NCI-H146 (cell line): ENCODE data around the gene TES.
"Not testable (repeated sequence)": the region's sequence is repeated elsewhere in the genome, so short reads cannot be mapped to it uniquely, and the experiment has no call there.

Source experiments
- DNase-seq: peaks from one replicate; lab custom pipeline; 2025; lab: John Stamatoyannopoulos, UW

TES gene, protein sequence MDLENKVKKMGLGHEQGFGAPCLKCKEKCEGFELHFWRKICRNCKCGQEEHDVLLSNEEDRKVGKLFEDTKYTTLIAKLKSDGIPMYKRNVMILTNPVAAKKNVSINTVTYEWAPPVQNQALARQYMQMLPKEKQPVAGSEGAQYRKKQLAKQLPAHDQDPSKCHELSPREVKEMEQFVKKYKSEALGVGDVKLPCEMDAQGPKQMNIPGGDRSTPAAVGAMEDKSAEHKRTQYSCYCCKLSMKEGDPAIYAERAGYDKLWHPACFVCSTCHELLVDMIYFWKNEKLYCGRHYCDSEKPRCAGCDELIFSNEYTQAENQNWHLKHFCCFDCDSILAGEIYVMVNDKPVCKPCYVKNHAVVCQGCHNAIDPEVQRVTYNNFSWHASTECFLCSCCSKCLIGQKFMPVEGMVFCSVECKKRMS

DNA sequence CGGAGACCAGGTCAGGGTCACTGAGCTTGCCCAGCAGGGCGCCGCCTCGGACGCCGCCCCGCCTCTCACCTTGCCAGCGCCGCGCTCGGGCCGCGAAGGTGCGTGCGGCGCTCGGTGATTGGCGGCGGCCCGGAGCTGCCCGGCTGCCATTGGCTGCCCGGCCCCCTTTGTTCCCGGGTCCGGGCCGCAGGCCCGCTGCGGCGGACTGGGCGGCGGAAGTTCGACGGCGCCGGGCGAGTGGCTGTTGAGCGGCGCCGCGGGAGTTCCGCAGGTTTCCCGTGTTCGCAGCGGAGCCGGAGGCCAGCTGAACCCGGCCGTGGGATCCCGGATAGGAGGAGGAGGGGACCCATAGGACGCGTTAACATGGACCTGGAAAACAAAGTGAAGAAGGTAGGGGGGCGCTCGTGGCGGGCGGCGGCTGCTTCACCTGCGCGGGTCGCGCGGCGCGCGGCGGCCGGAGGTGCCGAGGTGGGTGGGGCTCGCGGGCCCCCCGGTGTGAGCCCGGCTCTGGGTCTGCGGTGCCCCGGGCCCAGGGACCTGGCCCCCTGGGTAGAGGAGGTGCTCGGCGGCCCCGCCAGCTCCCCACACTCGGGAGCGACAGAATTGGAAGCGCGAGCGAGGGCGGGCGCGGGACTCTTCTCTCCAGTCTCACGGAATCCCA is at the start of gene TES:
Gene TES, plus strand, starts transcription at position 195 of the 661 bp plus-strand sequence. Its CDS starts 169 bp downstream, at position 364.
- peak; percentile 32 for DNase-seq

DNA sequence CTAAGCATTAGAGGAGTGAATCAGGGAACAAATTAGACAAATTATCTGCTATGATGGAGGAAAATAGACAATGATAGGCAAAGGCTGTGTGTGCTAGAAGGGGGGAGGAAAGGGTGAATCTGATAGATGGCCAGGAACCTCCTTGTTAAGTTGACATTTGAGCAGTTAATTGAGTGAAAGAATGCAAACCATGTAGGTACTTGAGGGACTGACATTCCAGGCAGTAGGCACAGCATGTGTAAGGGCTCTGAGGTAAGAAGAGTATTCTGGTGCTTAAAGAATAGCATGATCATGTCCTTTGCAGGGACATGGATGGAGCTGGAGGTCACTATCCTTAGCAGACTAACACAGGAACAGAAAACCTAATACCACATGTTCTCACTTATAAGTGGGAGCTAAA is 48.6 kb upstream of the TES start:
- no peak for DNase-seq

DNA sequence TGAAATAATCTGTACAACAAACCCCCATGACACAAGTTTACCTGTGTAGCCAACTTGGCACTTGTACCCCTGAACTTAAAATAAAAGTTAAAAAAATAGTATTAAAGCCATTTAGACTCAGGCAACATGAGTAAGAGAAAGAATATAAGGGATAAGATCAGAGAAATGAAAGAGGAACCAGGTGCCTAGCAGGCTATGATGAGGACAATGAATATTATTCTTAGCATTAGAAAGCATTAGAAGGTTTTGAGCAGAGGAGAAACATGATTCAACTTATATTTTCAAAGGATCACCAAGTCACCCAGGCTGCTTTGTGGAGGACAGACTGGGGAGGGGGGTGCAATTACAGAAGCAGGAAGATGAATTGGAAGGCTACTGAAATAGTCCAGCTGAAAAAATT is 48.1 kb upstream of the TES start:
- DNase-seq, result no peak

DNA sequence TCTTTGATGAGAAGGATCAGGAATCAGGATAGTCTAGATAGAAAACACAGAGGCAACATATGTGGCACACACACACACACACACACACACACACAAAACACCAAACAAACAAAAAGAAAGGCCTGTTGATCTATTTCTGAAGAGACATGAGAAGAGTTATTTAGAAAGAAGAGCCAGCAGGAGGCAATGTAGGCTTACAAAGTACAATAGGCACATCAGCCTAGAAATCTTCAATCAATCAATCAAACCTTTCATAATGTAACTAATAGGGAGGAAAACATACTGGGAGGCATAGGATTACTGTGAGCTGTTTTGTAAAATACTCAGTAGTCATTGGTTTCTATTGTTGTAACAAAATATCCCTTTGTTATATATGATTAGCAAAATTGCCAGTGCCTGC is 47.3 kb upstream of the TES start:
- DNase-seq, result no peak

DNA sequence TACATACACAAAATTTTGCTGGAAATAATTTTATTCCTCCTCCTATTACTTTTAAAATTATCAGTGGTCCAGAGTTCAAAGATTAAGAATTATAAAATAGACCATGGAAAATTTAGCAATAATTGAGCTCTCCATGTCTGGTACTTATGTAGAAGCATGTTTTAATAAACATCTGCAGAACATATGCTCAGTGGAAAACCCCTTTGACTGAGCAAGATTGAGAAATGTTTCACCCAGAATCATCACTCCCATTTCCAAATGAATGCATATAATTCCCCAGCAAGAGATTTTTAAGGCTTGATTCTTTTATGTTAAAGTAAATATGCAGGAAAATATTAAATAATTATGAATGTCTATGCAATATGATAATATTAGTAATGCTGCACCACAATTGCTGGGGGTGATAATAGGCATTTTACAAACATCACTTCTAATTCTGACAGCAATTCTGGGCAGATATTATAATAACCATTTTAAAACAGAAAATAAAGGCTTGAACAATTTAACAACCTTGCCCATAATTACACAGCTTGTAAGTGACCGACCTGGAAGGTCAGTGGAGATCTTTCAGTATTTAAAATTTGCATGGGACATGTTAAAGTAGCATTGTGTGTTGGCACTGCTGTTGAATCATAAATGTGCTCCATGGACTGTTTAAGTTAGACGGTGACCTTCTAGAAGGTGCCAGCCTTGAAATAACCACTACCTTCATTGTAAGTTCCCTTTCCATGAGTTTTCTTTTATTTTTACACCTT is 45.6 kb upstream of the TES start:
- DNase-seq, result no peak

DNA sequence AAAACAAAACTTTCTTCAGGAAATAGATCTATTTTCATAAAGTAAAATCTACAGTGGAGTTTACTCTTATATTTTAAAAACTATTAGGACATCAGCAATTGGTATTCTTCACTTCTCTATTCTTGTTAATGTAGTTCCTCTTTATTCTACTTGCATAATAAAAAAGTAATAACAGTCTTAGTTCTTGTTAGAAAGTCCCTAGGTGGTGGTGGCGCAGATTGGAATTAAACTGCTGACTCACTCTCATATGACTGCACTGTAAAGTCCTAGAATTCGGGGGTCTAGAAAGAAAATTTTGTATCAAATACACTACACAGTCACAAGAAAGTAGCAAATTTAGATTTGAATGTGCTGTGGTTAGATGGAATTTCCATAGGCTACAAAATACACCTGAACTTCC is 44.6 kb upstream of the TES start:
- no peak for DNase-seq

DNA sequence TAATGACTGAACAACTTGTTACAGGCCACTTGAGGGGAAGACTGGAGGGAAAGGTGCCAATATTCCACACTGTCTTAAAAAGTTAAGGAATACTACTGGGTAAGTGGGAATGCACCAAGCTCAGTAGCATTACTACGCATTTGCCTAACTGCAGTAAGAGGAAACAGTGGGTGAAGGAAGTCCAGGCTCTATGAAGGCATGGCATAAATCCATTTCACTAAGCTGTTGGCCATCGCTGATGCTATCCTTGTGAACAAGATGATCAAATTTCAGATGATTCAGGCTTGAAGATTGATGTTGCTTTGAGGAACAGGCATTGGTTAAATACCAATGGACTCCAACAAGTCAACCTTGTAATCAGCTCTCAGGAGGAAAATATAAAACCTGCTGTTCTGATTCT is 44.2 kb upstream of the TES start:
- DNase-seq, result no peak

DNA sequence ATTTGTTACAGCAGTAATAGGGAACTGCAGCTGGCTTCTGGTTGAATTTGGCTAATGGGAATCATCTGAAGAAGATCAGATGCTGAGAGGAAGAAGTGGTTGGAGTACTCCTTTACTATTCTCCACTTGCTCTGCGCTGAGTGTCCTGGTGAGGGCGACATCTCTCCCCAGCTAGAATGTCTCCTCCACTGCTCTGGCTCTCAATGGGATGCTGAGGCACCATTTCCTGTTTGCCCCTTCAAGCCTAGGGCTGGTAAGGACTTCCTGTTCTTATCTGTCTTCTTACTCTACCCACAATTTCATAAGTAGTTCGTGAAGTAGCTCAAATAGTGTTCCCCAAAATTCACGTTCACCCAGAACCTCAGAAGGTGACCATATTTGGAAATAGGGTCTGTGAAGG is 43.2 kb upstream of the TES start:
- no peak for DNase-seq

DNA sequence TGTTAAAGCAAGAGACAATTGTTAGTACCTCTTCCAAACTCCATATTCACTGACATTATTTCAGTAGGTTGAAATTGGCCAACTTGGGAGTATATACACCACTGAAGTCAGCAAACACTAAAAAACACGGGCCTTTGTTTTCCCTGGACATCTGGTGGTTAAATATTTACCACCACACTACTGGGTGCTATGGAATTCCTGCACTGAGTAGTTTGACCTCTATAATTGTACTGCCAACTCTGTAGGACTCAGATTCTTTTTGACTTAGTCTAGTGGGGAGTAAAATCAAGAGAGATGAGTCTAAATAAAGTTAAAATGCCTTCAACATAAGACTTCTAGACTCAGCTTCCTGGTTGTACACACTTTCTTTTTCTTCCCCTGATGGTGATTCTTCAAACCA is 41.3 kb upstream of the TES start:
- DNase-seq, result no peak

DNA sequence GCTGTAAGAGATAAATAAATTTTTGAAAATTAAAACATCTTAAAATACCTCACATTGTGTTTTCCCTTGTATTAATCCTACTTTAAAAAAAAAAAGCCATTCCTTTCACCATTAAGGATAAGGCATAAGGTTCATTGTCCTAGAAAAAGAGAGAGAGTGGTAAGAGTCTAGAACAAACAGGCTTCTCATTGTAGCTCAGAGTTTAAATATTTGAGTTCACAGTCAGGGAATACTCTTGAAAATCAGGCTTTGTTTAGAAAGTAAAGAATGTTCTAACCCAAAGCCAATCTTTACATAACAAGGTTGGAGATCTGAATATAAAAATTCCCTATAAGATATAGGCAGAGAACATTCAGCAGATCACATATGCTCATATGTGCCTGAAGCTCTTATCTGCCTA is 40.2 kb upstream of the TES start:
- no peak for DNase-seq

DNA sequence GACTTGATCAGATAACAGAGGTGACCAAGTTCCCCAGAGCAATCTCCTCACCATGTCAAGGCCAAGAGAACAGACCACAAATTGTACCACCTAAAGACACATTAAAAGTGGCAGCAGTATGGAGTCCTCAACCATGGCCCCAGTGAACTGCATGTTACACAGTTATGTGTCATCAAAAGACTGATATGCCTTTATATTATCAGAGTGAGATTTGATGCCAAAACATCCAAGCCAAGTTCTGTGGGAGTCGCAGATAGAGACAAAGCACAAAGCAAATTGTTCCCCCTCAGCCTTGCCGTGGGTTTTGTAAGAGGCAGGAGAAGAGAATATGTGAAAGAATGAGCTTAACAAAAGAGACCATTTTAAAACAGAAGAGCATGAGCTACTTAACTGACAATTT is 39.2 kb upstream of the TES start:
- DNase-seq, result no peak

DNA sequence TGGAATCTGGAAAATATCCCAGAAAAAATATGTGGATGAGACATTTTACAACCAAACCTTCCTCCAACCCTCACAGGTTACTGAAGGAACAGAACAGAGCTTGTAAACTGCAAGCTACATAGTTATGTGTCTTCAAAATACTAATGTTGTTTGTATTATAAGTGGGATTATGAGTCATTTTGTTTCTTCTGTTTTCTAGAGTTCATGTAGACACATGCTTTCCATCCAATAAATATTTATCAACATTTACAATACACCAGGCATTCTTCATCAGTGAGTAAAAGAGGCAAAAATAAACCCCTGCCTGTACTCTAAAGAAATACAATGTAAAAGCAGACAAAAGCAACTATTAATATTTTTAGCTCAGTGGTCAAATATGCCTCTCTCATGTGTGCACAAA is 38.0 kb upstream of the TES start:
- DNase-seq, result no peak

DNA sequence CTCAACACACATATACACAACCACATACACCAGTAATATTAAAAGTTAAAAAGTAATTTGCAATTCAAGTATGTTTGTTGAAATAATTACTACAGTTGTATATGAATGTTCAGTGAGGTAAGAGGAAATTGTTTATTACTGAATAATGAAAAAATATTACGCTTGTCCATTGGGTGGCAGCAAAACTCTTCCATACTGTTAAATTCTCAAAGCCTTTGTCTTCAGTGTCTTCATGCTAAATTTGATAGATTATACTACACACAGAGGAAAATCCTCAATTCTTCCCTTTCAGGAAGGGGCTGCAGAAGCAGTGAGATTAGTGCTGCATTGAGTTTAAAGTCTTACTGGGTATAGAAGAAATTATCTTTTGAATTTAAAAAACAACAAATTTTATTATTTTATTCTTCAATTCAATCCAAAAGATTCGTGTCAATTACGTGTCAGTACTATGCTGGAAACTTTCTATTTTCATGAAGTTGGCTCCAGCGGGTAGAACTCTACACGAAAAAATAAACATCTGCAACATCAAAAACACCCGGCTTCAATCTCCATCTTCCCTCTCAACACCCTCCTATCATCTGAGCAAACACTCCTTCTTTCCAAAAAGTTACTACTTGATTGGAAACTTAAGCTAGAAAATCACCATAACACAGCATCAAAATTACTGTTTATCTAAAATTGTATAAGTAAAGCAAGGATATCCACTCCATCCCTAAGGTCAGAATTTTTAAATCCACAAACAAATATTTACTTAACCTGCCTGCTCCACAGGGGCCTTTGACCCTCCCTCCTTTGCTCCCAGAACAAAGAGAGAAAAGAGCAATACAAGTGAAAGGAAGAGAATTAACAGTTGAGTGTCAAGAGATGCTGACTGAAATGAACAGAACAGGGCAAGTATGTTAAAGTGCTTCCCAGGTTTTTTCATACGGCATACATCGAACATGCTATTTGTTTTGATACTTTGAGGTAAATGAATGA is 37.0 kb upstream of the TES start:
- peak; percentile 10 for DNase-seq

DNA sequence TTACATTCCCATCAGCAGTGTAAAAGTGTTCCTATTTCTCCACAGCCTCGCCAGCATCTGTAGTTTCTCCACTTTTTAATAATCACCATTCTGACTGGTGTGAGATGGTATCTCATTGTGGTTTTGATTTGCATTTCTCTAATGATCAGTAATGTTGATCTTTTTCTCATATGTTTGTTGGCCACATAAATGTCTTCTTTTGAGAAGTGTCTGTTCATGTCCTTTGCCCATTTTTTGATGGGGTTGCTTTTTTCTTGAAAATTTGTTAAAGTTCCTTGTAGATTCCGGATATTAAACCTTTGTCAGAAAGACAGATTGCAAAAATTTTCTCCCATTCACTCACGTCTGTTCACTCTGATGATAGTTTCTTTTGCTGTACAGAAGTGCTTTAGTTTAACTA is 35.2 kb upstream of the TES start:
- not testable (repeated sequence) for DNase-seq

DNA sequence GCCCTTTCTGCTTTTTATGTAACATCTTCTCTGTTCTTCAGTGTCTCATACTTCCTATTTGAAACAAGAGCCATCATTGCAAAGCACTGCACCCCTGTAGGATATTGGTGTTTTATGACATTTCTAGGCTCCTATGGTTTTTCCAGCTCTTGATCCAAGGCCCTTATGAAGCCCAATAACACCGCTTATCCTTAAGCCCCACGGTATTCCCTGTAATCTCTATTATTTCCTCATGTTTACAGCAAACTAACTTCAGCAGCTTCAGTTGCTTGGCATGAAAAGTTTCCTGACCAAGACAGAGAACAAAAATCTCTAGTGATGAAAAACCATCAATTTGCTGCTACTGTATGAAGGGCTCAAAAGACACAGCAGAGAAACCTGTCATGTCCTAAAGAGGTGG is 34.1 kb upstream of the TES start:
- no peak for DNase-seq

DNA sequence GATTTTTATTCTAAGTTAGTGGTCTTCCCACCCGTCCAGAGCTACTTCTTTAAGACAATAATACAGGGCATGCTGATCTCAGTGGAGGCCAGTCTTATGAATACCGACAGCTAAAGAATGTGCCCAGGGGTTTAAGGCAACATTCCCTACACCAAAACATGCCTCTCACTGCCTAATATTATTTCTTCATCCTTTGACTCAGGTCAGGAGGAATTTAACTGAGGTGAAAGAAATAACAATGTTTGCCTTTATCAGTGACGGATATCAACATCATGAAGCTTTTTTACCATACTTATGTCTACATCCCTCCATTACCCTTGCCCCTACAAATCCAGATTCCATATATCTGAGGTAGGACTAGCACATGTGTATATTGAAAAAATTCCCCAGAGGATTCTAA is 33.3 kb upstream of the TES start:
- DNase-seq, result no peak

DNA sequence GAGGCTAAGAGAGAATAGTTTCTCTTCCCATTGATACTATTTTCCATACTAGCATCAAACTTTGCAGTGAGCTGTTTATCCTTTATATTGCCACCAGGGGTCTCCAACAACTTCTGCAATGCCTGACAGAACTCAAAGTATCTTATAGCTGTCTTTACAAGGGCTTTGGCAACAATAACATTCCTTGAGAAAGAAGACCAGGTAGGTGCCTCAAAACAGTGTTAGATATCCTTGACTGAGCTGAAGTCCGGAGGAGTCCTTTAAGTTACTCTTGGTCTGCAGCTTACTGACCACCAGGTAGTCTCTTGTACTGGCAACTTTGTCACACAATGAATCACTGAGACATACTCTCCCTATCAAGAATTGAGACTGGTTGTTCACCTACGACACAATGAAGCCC is 30.0 kb upstream of the TES start:
- DNase-seq, result peak; percentile 6

DNA sequence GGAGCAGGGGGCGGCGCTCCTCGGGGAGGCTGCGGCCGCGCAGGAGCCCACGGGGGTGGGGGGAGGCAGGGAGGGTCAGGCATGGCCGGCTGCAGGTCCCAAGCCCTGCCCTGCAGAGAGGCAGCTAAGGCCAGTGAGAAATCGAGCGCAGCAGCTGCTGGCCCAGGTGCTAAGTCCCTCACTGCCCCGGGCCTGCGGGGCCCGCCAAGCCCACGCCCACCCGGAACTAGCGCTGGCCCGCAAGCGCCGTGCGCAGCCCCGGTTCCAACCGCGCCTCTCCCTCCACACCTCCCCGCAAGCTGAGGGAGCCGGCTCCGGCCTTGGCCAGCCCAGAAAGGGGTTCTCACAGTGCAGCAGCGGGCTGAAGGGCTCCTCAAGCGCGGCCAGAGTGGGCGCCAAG is 28.3 kb upstream of the TES start:
- no peak for DNase-seq

DNA sequence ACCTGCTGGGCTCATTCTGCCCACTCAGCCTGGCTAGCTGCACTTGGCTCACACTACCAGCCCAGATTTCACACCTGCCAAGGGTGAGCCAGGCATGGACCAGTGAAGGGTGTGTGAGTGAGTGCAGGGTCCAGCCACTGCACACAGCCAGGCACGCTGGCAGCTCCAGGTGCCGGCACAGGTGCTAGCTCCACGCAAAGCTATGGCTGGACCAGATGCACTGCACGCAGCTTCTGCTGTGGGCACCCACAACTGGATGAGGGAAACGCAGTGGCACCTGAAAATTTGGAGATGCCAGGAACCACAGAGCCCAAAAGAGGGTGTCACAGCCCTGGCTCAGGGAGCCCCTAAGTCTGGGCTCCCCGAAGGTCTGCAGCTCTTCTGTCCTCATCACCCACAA is 24.9 kb upstream of the TES start:
- no peak for DNase-seq

DNA sequence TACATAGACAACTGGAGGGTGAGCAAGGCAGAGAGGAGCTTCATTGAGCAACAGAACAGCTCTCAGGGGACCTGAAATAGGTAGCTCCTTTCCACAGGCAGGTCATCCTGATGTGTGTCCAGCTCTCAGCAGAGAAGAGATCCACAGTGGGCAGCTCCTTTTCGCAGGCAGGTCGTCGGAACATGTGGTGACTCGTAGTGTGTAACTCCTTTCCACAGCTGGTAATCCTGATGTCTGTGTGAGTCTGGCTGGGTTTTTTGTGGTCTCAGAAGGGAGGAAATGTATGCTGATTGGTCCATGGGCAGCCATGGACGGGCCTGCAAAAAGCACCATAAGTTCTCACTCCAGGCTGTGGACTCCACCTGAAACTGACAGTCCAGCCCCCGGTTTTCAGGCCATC is 24.4 kb upstream of the TES start:
- no peak for DNase-seq

DNA sequence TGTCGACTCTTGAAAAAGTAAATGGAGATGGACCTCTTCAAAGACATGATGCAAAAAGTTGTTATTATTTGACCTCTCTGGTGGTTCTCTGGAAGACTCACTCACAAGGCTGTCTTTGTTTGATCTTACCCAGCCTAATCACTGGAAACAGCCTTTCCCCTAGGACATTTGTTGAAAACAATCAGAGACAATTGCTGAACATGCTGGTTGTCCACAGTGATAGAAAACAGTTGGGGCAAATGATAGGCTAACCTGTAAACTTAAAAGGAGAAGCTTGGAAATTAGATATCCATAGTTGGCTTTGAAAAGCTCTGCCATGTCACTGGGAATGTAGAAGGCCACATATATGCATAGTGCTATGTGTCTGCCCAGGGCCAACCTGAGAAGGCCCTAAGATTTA is 22.9 kb upstream of the TES start:
- DNase-seq, result no peak
